Activated naive CD4-positive, alpha-beta T cell treated with anti-CD3 and anti-CD28 coated beads, Interleukin-2, amount 50 U/mL, for 16 hours (primary cell): ENCODE measurements around the gene NFIB.

ENCODE experiments used
- DNase-seq: peaks from one replicate; pipeline ENCODE4 v3.0.0-alpha.2; 2020

NFIB gene

GRCh38 chr9:14313951-14314423, at the start of gene NFIB:
NFIB (minus strand) TSS chr9:14314141; CDS start chr9:14313511, 630 bp downstream.
- no peak for DNase-seq

- DNase-seq = no peak
These were observed 48.2 kb upstream of the NFIB start for GRCh38 chr9:14362175-14362574.

DNA sequence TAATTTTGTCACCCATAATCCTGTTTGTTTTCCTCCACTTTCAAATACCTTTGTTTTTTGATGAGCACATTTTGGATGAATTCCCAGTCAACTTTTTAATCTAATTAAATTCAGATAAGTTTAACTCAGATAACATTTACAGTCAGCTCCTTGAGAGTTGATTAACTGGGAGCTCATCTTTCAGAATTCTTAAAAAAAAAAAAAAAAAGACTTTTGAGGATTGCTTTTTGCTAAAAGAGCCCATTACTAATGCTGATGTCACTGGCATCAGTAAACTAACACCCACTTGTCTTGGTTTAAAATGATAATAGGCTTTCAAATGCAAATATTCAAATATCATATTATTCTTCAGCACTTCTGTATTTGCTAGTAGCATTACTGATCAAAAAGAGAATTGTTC, 47.1 kb upstream of the NFIB start:
- no peak for DNase-seq

GRCh38 chr9:14358523-14358922, 44.6 kb upstream of the NFIB start:
- DNase-seq = no peak

GRCh38 chr9:14356351-14357265, 42.7 kb upstream of the NFIB start:
- no peak for DNase-seq

DNA sequence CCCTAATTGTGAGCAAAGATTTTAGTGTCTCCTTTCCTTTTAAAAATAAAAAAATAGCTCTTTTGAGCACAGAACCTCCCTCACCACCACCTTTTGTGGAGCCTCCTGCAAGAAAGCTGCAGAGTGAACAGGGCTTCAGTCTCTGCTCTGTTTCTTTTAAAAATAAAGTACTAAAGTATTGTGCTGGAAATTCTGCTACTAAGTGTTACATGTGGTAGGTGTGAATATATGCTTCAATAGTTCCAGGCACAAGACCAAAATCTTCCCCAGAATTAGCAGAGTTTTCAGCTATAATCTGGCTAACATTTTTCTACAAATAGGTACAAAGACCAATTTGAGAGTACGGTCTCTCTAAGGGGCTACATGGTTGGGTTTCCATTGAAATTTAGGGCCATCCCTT, 40.3 kb upstream of the NFIB start:
- DNase-seq = no peak

- DNase-seq = peak; percentile 62
These were observed 39.5 kb upstream of the NFIB start for GRCh38 chr9:14353222-14354056.

GRCh38 chr9:14352503-14352902, 38.6 kb upstream of the NFIB start:
- DNase-seq = no peak

- no peak for DNase-seq
These were observed 37.4 kb upstream of the NFIB start for GRCh38 chr9:14351221-14351836.

DNA sequence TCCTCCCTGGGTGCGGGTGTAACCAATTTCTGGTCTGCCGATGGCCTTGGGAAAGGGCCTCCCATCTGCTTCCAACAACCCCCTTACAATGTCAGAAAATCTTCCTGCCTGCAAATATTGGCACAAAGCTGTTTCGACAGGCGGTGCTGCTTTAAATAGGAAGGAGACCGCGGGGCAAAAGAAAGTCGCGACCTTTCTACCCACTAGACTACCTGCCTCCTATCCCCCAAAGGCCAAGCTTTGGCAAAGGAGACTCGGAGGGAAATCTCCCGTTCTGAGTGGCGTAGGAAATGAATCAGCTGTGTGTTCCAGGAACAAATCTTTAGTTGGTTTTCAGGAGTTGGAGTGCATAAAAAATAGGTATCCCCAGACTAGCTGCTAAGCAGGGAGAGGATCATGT, 36.8 kb upstream of the NFIB start:
- DNase-seq = no peak

DNA sequence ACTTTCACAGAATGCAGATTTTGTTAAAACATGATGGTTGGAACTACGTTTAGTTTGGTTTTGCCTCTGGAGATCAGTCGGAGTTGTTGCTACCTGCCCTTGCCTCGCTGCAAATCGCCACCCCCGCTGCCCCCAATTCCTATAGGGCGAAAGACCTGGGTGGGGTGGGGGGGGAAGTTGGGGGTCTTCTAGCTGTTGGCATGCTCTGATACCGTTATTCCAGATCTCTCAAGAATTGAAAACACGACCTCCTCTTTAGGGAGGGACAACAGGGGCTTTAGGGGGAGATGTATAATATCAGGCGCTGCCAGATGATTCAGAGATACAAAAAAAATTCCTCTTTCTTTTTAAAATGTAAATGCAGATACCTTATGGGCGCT, 36.4 kb upstream of the NFIB start:
- no peak for DNase-seq

DNA sequence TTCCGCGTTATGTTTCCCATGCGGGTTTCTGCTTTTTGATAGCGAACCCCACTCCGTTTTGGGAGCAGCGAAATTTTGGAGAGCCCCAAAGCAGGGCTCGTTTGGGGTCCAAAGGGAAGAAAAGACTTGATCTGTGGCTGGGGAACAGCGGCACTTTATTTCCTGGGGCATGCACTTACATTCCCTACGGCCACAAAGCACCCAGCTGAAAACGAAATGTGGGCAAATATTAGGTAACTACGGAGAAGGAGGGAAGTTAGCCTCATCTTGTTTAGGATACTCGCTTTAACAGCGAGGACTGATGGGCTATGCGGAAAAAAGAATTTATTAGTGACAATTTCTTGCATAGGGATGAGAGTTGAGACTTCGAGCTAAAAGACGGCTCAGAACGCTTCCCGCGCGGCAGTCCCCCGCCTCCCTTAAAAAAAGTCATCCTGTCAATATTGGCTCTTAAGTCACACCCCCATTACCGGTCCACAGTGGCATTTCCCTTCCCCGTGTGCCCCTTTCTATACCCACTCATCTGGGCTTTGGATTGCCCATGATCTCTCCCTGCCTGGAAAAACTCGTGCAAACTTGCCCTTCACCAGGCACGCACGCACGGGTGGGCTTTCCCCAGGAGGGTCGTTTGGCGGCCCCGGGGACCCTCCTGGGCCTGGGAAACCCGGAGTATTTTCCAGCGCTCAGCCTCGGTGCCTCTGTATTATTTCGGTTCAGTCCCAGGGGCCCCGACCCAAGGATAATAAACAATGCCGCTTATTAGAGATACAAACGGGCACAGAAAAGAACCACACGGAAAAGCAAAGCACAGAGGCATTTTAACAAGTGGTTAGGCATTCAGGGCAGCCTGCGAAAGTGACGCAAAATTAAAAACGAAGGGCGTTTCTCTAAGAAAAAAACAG, 35.8 kb upstream of the NFIB start:
- DNase-seq = no peak

DNA sequence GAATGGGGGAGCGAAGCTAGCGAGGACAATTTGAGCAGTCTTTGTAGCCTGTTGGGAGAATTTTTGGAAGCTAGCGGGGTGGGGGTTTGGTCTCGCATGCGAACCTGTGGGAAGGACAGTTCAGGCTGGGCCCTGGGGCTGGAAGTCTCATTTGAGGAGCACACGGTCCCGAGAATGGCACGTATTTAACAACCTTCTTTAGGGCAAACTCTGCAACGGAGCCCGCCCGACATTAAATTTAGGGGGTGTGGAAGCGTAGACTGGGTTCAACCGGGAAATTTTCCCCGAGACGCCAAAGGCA, 35.2 kb upstream of the NFIB start:
- DNase-seq = no peak

DNA sequence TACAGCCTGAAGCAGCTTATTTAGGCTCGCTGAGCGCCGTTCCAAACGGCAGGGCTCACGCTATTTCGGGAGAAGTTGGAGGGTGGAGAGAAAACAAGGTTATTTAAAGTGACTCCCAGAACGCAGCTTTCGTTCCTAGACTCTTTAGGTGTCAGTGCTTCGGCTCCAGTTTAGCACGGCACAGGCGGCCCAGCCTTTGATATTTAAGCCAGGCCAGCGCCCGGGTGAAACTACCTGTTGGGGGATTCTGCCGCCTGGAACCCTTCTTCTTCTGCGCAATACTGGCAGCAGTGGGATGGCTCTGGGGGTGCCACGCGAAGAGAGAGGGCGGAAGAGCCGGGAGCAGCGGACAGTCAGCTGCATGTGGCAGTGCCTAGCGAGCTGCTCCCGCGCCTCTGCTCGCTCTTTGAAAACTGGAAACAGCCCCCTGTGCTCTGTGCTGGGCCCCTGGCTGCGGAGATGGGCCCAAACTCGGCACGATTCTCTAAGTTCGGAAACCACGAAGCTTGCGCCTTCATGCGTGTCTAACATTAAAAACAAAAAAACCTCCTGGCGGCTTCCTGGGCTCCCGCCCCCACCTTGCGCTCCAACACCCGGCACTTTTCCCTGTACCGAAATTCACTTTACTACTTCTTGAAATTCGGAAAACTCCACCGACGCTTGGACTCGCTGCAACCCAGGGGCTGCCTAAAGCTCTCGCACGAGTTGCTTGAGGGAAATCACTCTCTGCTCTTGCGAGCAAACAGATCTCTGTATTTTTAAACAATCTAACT, 34.6 kb upstream of the NFIB start:
- DNase-seq = no peak

DNA sequence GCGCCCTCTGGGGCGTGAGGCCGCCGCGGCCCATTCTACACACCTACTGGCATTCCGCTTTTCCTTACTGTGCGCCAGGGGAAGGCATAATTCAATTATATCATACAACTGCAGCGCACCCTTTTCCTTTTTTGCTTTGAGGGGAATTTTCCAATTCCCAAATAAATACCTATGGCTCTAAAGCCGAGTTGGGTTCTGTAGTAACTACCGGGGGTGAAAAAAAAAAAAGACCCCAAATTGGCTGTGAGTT, 34.1 kb upstream of the NFIB start:
- no peak for DNase-seq

- no peak for DNase-seq
These were observed 33.6 kb upstream of the NFIB start for GRCh38 chr9:14347406-14348122.

DNA sequence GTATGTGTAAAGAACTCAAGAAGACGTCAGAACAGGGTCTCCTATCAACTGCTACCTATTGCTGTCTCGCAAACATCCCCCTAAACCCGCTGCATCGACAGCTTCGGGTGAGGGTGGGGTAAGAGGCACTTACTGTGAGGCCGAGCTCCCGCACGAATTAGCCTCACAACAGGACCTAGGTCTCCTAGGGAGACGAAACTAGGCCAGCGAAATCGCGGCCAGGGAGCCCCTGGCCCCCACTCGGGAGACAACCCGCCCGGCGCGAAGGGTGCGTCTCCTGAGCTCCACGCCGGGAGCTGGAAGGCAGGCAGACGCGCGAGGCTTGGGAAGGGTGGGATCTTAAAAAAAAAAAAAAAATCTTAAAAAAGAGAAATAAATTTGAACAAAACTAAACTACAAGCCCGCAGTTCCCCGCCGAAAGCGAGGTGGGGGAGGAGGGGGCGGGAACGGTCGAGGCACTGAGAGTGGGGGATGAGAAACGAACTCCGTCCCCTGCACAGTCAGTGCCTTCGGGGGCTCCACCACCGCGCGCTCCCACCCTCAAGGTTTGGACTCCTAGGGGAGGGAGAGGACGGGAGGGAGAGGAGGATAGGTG, 33.0 kb upstream of the NFIB start:
- DNase-seq = no peak

DNA sequence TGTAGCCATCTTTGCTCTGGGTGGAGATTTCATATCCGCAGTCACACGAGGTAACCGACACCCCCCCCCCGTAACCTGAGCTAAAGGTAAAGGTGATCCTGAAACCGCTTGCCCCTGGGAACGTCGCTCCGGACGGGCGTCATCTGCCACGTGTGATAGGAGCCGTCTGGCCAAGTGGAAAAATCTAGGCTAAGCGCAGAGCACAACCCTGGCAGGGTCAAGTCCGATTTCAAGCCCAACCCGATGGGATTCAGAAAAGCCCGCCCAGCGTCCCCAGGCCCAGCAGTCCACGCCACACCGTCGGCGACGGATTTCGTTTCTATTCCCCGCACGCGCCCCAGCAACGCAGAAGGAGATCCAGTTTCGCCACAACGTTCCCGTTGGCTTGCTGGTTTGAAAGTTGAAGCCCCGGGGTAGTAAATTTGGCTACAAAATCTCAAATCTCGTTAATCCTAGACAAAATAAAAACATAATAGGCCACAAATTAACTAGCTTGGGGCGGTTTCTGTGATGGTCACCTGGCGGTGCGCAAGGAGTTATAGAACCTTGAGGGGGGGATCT, 32.4 kb upstream of the NFIB start:
- DNase-seq = no peak

DNA sequence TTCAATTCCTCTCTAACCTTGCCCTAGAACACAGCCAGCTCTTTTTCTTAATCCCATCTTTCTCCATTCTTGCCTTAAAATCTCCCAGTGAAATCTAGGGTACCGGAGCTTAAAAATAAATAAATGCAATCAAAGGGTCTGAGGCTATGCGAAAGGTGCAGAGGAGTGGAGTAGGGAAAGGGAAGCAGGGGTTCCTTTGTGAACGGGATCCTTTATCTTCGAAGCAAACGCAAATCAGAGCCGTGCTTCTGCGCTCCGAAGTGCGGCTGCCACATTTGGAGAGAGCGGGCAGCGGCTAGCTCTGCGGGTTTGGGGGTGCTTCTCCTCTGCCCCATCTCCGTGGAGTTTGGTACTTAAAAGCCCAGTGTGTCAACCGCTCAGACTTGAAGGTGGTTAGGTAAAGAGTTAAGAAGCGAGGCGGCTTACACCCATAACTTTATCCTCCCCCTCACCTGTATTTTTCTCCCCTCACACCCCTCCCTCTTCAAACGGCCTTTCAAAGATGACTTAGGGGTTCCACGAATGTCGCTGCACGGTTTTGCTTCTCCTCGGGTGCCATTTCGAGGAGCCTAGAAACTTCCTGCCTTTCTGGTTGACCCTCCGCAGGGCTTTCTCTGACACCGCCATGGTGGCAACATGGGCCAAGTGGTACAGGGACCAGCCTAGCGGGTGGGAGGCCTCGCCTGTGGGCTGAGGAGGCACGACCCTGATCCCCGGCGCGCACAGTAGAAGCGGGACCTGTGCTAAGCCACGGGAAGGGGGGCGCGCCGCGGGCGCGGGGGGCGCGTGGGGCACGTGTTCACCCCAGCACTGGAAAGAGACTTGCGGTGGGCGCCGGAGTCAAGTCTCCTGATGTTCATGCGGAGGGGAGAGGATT, 31.7 kb upstream of the NFIB start:
- no peak for DNase-seq

DNA sequence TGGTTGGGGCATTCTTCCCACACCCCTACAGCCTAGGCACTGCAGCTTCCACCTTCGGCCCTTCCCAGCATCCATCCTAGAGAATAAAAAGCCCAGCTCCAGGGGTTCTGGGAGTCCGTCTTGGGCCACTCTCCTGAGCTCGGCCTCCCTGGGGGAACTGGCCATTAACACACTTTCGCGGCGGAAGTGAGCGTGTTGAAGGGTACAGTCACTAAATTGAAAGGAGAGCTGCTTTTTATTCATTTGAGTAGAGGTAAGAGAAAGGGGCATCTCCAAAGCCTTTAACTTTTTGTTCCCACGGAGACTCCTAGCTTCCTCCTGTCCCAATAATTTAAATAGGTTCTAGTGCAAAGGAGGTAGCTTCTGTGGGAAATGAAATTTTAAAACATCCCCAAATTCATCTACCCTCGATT, 31.0 kb upstream of the NFIB start:
- DNase-seq = no peak
